ENCODE data around the gene GNAT1.

Gene GNAT1

DNA sequence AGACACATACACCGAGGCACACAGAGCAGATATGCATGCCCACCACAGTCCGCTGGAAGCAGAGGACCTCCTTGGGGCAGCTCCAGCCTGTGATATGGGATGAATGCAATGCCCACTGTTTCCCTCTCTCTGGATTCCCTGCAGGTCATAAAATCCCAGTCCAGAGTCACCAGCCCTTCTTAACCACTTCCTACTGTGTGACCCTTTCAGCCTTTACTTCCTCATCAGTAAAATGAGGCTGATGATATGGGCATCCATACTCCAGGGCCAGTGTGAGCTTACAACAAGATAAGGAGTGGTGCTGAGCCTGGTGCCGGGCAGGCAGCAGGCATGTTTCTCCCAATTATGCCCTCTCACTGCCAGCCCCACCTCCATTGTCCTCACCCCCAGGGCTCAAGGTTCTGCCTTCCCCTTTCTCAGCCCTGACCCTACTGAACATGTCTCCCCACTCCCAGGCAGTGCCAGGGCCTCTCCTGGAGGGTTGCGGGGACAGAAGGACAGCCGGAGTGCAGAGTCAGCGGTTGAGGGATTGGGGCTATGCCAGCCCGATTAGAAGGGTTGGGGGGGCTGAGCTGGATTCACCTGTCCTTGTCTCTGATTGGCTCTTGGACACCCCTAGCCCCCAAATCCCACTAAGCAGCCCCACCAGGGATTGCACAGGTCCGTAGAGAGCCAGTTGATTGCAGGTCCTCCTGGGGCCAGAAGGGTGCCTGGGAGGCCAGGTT is at the start of gene GNAT1:
Gene GNAT1 (plus strand): TSS at position 675 of the 725 bp plus-strand sequence. CDS start 116 bp downstream, outside the sequence.
- DNase-seq (ENCODE audit: low read depth) = no peak

DNA sequence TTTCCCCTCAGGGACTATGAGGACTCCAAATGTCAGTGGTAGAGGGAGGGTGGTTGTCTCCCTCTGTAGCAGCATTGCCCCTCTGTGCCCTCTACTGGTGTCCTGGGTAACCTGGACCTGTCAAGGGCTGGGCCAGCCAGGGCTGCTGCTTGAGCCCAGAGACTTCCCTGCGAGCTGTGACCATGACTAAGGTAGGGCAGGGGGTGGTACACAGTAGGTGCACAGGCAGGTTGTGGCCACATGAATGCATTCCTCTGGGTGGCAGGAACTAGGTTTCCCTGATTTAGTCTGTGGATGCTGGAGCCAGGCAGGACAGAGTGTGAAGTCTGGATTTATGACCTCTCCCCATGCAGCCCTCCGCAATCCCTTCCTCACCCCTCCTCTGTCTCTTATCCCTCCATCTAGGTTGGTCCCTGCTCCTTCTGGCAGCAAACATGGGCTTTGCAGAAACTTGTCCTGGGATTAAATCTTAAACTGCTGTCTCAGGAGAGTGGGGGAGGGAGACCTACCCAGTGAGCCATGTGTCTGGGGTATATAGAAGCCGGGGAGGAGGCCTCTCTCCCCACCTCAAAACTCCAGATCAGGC is 45.0 kb upstream of the GNAT1 start:
- no peak for DNase-seq (ENCODE audit: low read depth)

- DNase-seq (ENCODE audit: low read depth) = no peak
Measured at GRCh38 chr3:50147016-50147415, 44.4 kb upstream of the GNAT1 start.

DNA sequence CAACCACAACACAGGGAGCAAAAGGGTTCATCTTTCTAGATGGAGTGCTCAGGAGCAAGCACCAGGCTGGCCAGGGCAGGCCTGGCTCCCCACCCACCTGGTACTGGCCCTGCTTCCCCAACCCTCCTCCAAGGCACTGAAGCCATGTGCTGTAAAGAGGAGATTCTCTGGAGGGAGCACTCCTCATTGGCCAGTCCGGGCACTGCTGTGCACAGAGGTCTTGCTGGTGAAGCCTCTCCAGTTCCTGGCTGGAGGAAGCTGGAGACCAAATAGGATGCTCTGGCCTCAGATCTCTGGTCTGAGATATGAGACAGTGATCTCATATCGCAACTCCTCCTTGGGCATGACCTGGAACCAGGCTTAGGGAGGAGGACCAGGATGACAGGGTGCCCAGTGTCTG is 44.0 kb upstream of the GNAT1 start:
- no peak for DNase-seq (ENCODE audit: low read depth)

DNA sequence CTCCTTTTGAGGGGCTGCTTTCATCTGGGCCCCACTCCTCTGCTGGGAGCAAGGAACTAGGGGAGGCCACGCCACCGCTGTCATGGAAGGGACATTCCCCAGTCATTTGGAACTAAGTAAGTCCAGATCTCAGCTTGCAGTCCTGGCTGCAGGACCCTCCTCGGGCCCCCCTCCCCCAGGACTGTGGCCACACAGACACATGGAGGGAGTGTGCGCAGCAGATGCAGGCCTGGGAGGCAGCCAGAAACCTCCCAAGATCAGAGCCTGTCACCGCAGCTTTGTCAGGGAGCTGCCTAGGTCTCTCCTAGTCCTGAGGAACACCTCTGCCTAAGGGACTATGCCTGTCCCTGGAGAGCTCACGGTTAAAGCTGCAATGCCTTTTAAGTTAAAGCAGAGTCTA is 43.5 kb upstream of the GNAT1 start:
- no peak for DNase-seq (ENCODE audit: low read depth)

GRCh38 chr3:50150404-50150750 is 41.0 kb upstream of the GNAT1 start:
- DNase-seq (ENCODE audit: low read depth) = no peak

DNA sequence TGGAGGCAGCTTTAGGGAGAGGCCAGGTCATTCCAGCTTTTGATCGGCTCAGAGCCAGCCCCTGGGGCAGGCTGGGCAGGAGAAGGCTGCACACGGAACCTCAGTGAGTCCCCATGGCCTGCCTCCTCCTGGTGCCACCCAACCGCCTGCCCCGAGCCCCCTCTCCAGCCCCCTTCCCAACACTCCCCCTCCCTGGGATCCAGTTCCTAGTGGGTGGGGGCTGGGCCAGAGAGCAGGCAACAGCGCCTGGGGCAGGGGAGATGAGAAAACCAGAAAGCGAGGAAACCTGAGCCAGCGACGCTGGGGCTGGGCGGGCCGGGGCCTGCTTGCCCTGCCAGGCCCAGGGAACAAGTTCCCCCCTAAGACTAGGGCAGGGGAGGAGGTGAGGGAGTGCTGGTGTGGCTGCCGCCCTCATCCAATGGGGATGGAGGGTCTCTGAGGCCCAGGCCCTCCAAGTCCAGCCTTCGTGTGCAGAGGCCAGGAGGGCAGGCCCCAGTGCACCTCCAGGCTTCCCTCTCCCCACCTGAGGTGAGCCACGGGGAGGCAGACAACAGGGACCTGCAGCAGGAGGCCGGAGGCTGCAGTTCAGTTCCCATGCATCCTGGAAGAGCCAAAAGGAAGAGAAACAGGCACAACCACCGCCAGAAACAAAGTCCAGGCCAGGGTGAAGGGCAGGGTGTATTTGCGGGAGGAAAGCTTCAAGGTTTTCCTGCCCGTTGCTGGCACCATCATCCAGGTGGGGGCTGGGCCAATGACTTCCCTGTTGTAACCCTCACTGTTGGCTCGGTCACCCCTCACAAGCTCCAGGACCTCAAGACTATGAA is 40.3 kb upstream of the GNAT1 start:
- DNase-seq (ENCODE audit: low read depth) = no peak

DNA sequence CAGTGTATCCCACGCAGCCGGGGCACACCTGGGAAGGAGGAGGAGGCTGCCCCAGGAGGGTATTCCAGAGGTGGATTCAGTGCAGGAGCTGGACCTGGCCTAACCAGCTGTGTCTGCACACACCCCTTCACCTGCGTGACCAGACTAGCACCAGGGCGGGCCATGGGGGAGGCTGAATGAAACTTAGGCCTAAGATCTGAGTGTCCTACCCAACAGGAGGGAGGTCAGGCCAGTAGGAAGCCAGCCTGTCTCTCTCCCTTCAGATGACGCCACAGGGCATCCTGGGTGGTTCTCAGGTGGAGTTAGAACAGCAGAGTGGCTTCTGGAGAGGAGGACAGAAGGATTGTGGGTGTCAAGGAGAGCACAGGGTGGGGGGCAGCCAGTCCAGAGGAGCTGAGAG is 39.7 kb upstream of the GNAT1 start:
- DNase-seq (ENCODE audit: low read depth) = no peak

GRCh38 chr3:50153782-50154475 is 37.5 kb upstream of the GNAT1 start:
- no peak for DNase-seq (ENCODE audit: low read depth)

DNA sequence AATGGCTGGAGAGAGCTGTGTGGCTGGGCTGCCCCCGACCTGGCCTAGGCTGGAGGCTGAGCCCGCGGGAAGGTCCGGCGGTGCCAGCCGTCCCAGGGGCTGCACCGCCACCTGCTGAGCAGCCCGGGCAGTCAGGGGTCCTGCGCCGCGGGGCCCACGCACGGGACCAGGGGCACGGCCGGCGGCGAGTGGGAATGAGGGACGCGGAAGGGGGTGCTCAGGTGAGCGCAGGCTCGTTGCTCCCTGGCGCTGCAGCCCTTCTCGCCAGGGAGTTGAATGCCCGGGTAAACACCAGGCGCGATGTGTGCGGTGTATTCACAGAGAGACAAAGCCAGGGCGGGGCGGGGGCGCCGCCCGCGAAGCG is 37.0 kb upstream of the GNAT1 start:
- no peak for DNase-seq (ENCODE audit: low read depth)

DNA sequence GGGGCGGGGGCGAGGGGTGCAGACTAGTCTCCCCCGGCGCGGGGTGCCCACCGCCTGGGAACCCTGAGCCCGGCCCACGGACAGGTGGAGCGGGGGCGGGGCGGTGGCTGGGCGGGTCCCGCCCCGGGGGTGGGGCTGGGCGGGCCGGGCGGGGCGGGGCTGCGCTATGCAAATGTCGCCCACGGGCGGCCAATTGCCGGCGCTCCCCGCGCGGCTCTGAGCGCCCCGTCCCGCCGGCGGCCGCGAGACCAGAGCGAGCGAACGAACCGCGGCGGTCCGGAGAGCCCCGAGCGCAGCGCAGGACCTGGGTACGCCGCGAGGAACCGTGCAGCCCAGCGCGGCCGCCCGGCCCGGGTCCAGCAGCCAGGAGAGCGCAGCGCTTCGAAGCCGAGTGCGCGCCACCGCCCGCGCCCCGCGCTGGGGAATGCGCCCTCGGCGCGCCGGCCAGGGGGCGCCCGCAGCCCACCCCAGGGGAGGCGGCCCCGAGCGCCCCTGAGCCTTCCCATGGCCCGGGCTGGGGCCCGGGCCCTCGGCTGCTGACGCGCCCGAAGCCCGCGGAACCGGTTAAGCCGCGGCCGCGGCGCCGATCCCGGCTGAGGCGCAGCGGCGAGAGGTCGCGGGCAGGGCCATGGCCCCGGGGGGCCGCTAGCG is 36.4 kb upstream of the GNAT1 start, which contains the start of gene SEMA3F:
Gene SEMA3F (plus strand): TSS at position 485 of the 651 bp plus-strand sequence. CDS start 4,299 bp downstream, outside the sequence.
- DNase-seq (ENCODE audit: low read depth) = peak; percentile 53

DNA sequence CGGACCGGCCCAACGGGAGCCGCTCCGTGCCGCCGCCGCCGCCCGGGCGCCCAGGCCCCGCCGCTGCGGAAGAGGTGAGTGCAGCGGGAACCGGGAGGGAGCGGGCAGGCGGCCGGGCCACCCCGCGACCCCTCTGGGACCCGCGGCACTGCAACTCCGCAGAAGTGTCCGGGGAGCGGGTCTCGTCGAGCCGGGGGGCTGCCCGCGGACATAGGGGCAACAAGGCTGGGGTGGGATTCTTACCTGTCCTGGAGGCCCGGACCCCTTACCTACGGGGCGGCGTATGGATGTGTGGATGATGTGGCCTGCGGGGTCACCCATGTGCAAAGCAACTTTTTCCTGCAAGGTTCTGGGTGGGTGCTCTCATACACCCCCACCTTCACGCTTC is 35.9 kb upstream of the GNAT1 start:
- no peak for DNase-seq (ENCODE audit: low read depth)

DNA sequence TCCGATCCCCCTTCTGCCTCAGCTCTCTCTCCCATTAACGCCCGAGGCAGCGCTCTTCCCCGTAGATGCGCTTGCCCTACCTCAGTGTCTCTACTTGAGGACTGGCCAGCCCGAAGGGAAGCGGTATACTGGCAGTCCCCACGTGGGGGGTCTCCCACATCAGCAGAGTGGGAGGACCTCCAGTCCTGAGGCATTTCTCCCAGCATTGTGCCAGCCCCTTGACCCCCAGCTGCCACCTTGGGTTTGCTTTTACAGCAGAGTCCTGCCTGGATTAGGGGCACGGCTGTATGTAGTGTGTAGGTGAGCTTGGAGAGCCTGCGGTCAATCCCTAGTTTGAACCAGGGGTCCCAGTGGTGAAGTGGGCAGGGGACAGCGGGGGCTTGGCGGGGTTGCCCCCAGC is 35.5 kb upstream of the GNAT1 start:
- no peak for DNase-seq (ENCODE audit: low read depth)

- no peak for DNase-seq (ENCODE audit: low read depth)
Measured at GRCh38 chr3:50156549-50157493, 34.6 kb upstream of the GNAT1 start.

GRCh38 chr3:50157827-50158529 is 33.4 kb upstream of the GNAT1 start:
- DNase-seq (ENCODE audit: low read depth) = no peak

DNA sequence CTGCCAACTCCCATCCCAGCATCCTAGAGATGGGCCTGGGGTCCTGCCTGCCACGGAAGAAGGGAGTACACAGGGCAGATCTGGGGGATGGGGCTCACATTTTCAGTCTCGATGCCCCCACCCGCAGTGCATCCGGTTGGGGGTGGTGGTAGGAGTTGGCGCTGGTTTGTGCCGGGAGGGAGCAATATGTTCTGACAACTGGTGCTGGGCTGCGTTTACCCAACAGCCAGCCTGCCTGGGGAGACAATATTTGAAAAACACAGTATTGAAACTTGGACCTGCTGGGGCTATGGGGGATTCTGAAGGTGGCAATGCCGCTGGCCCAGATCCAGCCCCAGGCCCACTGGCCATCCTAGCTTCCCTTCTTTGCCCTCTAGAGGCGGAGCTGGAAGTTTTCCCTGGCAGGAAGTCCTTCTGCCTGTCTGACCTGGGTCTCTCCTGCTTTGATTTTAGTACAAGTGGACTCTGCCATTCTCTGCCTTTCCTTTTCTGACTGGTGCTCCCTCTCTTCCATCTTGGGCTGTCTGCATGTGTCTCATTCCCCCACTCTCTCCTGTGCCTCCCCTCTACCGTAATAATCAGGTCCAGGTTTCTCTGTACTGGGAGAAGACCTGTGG is 32.8 kb upstream of the GNAT1 start:
- no peak for DNase-seq (ENCODE audit: low read depth)

DNA sequence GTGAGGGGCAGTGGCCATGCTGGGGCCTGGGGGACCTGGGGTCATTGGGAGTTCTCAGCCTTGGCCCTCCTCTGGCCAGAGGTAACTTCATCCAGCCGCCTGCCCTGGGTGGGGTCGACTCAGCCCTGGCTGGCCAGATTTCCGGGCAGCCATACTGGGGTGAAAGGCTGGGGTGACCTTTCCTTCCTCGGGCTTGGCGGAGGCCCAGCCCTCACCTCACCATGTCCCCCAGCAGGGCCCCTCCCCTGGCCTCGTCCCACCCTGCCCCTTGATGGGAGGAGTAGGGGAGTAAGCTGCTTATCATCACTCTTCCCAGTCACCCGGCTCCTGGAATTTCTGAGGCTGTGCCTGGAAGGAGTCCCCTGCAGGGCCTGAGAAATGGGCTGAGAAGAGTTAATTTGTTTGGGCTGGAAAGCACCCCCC is 30.8 kb upstream of the GNAT1 start:
- DNase-seq (ENCODE audit: low read depth) = no peak

DNA sequence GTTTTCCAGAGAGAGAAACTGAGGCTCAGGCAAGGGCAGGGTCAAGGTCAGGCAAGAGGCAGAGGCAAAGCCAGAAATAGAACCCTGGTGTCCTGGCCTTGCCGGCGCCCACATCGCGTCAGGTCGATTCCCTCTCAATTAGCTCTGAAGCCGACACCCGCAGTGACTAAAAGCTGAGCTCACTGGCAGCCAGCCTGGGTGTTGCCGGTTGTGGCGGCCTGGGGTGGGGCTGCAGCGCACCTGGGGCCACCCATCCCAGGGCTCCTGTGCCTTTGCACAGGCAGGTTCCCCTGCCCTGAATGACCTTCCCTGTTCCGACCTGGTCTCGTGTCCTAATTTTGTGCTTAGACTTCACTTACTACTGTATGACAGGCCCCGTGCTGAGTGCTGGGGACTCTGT is 30.1 kb upstream of the GNAT1 start:
- DNase-seq (ENCODE audit: low read depth) = no peak

- DNase-seq (ENCODE audit: low read depth) = no peak
Measured at GRCh38 chr3:50162034-50162883, 29.2 kb upstream of the GNAT1 start.
